Measurements from ENCODE around the gene SIN3B.

DNA sequence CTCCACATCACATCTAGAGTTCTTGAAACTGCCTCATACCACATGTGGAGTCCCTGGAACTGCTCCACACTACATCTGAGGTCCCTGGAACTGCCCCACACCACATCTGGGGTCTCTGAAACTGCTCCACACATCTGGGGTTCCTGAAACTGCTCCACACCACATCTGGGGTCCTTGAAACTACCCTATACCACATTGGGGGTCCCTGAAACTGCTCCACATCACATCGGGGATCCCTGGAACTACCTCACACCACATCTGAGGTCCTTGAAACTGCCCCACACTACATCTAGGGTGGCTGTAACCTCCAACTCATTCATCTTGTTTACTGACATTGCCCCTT, 93.4 kb downstream of the SIN3B start:
- no peak for TF ChIP-seq EZH2phosphoT487 (conservative IDR thresholded peaks at IDR 0.05; ENCODE audit: low read length)
- TF ChIP-seq, protein P1, sequence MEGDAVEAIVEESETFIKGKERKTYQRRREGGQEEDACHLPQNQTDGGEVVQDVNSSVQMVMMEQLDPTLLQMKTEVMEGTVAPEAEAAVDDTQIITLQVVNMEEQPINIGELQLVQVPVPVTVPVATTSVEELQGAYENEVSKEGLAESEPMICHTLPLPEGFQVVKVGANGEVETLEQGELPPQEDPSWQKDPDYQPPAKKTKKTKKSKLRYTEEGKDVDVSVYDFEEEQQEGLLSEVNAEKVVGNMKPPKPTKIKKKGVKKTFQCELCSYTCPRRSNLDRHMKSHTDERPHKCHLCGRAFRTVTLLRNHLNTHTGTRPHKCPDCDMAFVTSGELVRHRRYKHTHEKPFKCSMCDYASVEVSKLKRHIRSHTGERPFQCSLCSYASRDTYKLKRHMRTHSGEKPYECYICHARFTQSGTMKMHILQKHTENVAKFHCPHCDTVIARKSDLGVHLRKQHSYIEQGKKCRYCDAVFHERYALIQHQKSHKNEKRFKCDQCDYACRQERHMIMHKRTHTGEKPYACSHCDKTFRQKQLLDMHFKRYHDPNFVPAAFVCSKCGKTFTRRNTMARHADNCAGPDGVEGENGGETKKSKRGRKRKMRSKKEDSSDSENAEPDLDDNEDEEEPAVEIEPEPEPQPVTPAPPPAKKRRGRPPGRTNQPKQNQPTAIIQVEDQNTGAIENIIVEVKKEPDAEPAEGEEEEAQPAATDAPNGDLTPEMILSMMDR (IDR thresholded peaks at IDR 0.05; ENCODE audit: insufficient read depth, low read length, poor library complexity, severe bottlenecking), result no peak

Measured in SU-DHL-6 (cell line).